Endothelial cell of umbilical vein (primary cell): ENCODE results near the gene UPB1. TPM values are rescaled to one million over a fixed set of nuclear protein-coding genes. Genes with fewer than 3 reads are reported as not detected.

Source experiments
- BruUV-seq: library from RNA; stranded (reverse); fragments of 400-500 nt; replicated peaks from 2 replicates; lab custom pipeline; 2021; lab: Mats Ljungman, UMichigan
- CTCF ChIA-PET: fragments of 300-600, 350-600 bp; sonication (Branson Sonifier 250); formaldehyde crosslinking; loops from one replicate; lab custom pipeline; 2021; ENCODE audit warnings: antibody characterized with exemption, inconsistent platforms; lab: Charles Lee
- POLR2A ChIA-PET: fragments of 300-600, 350-600 bp; sonication (Branson Sonifier 250); formaldehyde crosslinking; loops from one replicate; lab custom pipeline; 2021; ENCODE audit warnings: antibody characterized with exemption, inconsistent platforms; lab: Charles Lee
- DNase-seq: peaks from one replicate; pipeline ENCODE4 v3.0.0-alpha.2; 2011; ENCODE audit warnings: low read depth, low spot score
- FAIRE-seq: peaks from 2 replicates; lab custom pipeline; 2011; peaks lifted over from hg19 to GRCh38; lab: Jason Lieb, UNC
- H2AFZ ChIP-seq: 2 replicates; pipeline ENCODE4 v1.6.0; 2012; ENCODE audit warnings: low read depth, low read length, control low read depth, inconsistent platforms
- H3K27ac ChIP-seq: 2 replicates; pipeline ENCODE4 v1.5.1; 2011; ENCODE audit warnings: low read depth, mild to moderate bottlenecking, control low read depth, low read length, moderate library complexity; ENCODE audit not compliant: insufficient read depth
- H3K27me3 ChIP-seq, 2 experiments: 2 replicates each; pipeline versions ENCODE4 v1.6.0 to v1.6.1; 2011; ENCODE audit warnings: low read length in 2 of 2, mixed read lengths in 1 of 2; ENCODE audit not compliant: control insufficient read depth in 2 of 2, insufficient read depth in 2 of 2
- H3K36me3 ChIP-seq, 2 experiments: 2 replicates in 1 of 2; 3 replicates in 1 of 2; pipeline ENCODE4 v1.5.1; 2011; ENCODE audit warnings: low read length in 2 of 2, mild to moderate bottlenecking in 1 of 2, moderate library complexity in 1 of 2; ENCODE audit not compliant: control insufficient read depth in 2 of 2, insufficient read depth in 2 of 2; ENCODE audit errors: extremely low read depth in 1 of 2
- H3K4me1 ChIP-seq: 3 replicates; pipeline ENCODE4 v1.5.1; 2011; ENCODE audit warnings: mild to moderate bottlenecking, low read length; ENCODE audit not compliant: control insufficient read depth, insufficient read depth; ENCODE audit errors: extremely low read depth
- H3K4me2 ChIP-seq: 2 replicates; pipeline ENCODE4 v1.6.1; 2011; ENCODE audit warnings: low read length, control low read depth, mixed read lengths; ENCODE audit not compliant: insufficient read depth
- H3K4me3 ChIP-seq, 3 experiments: fragments of 200-600 bp in 1 of 3; sonication (generic), shearing (Covaris generic) in 1 of 3; replicated peaks in 1 of 3; 2 replicates each; pipeline ENCODE4 v1.5.1; 2011 to 2016; ENCODE audit warnings: control low read depth in 3 of 3, low read length in 3 of 3, mild to moderate bottlenecking in 2 of 3, inconsistent platforms in 1 of 3, low read depth in 1 of 3, moderate library complexity in 1 of 3; ENCODE audit not compliant: insufficient read depth in 1 of 3
- H3K79me2 ChIP-seq: 2 replicates; pipeline ENCODE4 v1.6.0; 2012; ENCODE audit warnings: low read length, inconsistent platforms; ENCODE audit not compliant: control insufficient read depth, insufficient read depth
- H3K9ac ChIP-seq: replicated peaks from 2 replicates; pipeline ENCODE3; 2011; ENCODE audit warnings: low read length, control low read depth; ENCODE audit not compliant: insufficient read depth; ENCODE audit errors: extremely low read depth
- H3K9me1 ChIP-seq: replicated peaks from 3 replicates; pipeline ENCODE4 v1.6.0; 2011; ENCODE audit warnings: mild to moderate bottlenecking, low read length; ENCODE audit not compliant: control insufficient read depth, insufficient read depth; ENCODE audit errors: extremely low read depth
- H3K9me3 ChIP-seq: replicated peaks from 2 replicates; pipeline ENCODE4 v1.5.1; 2012; ENCODE audit warnings: low read length, inconsistent platforms; ENCODE audit not compliant: control insufficient read depth, insufficient read depth
- H4K20me1 ChIP-seq: replicated peaks from 2 replicates; pipeline ENCODE3; 2011; ENCODE audit warnings: mild to moderate bottlenecking, low read length; ENCODE audit not compliant: control insufficient read depth, insufficient read depth; ENCODE audit errors: extremely low read depth
- CTCF ChIP-seq, 2 donors: IDR thresholded peaks; 1 replicate in 1 of 2; 2 replicates in 1 of 2; pipeline ENCODE4 v1.5.1; 2011; ENCODE audit warnings: low read length in 2 of 2, mild to moderate bottlenecking in 2 of 2, moderate library complexity in 2 of 2, control low read depth in 1 of 2, inconsistent platforms in 1 of 2, low read depth in 1 of 2; ENCODE audit not compliant: insufficient read depth in 1 of 2; ENCODE audit errors: extremely low read depth in 1 of 2
- EZH2 ChIP-seq: IDR thresholded peaks from 2 replicates; pipeline ENCODE4 v1.6.1; 2012; ENCODE audit warnings: borderline replicate concordance, low read depth, mild to moderate bottlenecking, moderate library complexity, low read length, inconsistent platforms; ENCODE audit not compliant: severe bottlenecking
- FOS ChIP-seq: IDR thresholded peaks from 2 replicates; pipeline ENCODE4 v1.6.1; 2011; ENCODE audit warnings: mild to moderate bottlenecking, low read length, moderate library complexity, borderline replicate concordance; ENCODE audit not compliant: insufficient read depth
- GATA2 ChIP-seq: IDR thresholded peaks from 2 replicates; pipeline ENCODE4 v1.7.0; 2011; ENCODE audit warnings: low read depth, mild to moderate bottlenecking, moderate library complexity, mixed read lengths, low read length; ENCODE audit not compliant: insufficient read length, insufficient read depth
- JUN ChIP-seq: IDR thresholded peaks from 2 replicates; pipeline ENCODE4 v1.6.1; 2011; ENCODE audit warnings: borderline replicate concordance, low read depth; ENCODE audit not compliant: insufficient read length, insufficient read depth
- MAX ChIP-seq: IDR thresholded peaks from 2 replicates; pipeline ENCODE4 v1.6.1; 2011; ENCODE audit not compliant: insufficient read depth, insufficient read length
- MYC ChIP-seq: IDR thresholded peaks from one replicate; pipeline ENCODE4 v1.6.1; 2011; ENCODE audit warnings: mild to moderate bottlenecking, low read depth, low read length
- POLR2A ChIP-seq: IDR thresholded peaks from 2 replicates; pipeline ENCODE4 v1.6.1; 2012; ENCODE audit warnings: low read depth, mild to moderate bottlenecking, control low read depth, low read length
- POLR2AphosphoS5 ChIP-seq: IDR thresholded peaks from 2 replicates; pipeline ENCODE4 v1.6.1; 2012; ENCODE audit warnings: low read depth, mild to moderate bottlenecking, control low read depth, low read length, moderate library complexity; ENCODE audit not compliant: insufficient read depth
- dilution Hi-C: fragments of 300-500 bp; cut with MboI; formaldehyde crosslinking; loops from one replicate; pipeline ENCODE4 v1.15.0; 2019; ENCODE audit warnings: low sequenced_read_pairs; ENCODE audit not compliant: extremely low pct_ligation_motif_present
- intact Hi-C: fragments of 100-400 bp; cut with micrococcal nuclease; formaldehyde crosslinking; loops from one replicate; pipeline ENCODE4 v1.10.0; 2022
- polyA plus RNA-seq, 4 experiments: library from polyadenylated mRNA; depleted of rRNA in 3 of 4; stranded (reverse) in 3 of 4; unstranded in 1 of 4; fragments of >200 nt; gene quantifications; 2 replicates each; pipeline versions ENCODE4 v1.2.1 to v1.2.3, GENCODE V29; 2011 to 2012; ENCODE audit warnings: missing spikeins in 1 of 4
- total RNA-seq: library from RNA; stranded (reverse); gene quantifications from 2 replicates; pipeline ENCODE4 v1.2.3, GENCODE V29; 2021

UPB1 gene
- total and polyA plus RNA-seq, 2 donors (not counting 3 experiments of a cell fraction or from before 2014, with no cell fraction given) = 0.30 to 0.80 TPM

GRCh38 chr22:24565077-24565476 is 69.9 kb downstream of the UPB1 start:
- Histone ChIP-seq H3K4me1 (no peaks in the 10 kb centered on the region), H4K20me1 (peaks cover 8% of the 10 kb centered on the region), H3K79me2 (peaks cover 68% of the 10 kb centered on the region), H2AFZ (no peak overlapping the region), H3K36me3 (peaks cover 19 to 23% of the 10 kb centered on the region in 2 experiments), H3K4me3 (no peak overlapping the region), H3K9me1 (no peaks in the 10 kb centered on the region), H3K27me3 (no peaks in the 10 kb centered on the region), H3K27ac (no peak overlapping the region), H3K4me2 (no peak overlapping the region), H3K9me3 (no peaks in the 10 kb centered on the region), H3K9ac (no peak overlapping the region)
- no TSS peak for BruUV-seq
- no peak for FAIRE-seq
- DNase-seq = no peak
- ChIA-PET CTCF (no interaction called here), POLR2A (no interaction called here)
- TF ChIP-seq EZH2 (no peak), GATA2 (no peak), MYC (no peak), POLR2AphosphoS5 (no peak), FOS (no peak), POLR2A (no peak), JUN (no peak), MAX (no peak), CTCF (IDR thresholded peaks at IDR 0.05; ENCODE audit: extremely low read depth in 1 of 2, insufficient read depth in 1 of 2, low read depth in 1 of 2, low read length in 2 of 2) (no peak)
- intact Hi-C loops (no loop called here), dilution Hi-C loops (no loop called here)
